Uterus (tissue), 2 donors: ENCODE measurements around the gene ENGASE.

Experiments used
- POLR2A ChIP-seq, 2 donors: fragments of 450-650 bp; IDR thresholded peaks; one replicate each; pipeline ENCODE4 v1.6.1; 2016; ENCODE audit warnings: antibody characterized with exemption in 2 of 2, mild to moderate bottlenecking in 1 of 2, moderate library complexity in 1 of 2
- TF ChIP-seq, protein P1 (sequence below), 4 experiments: fragments of 200-600 bp in 2 of 4; fragments of 450-650 bp in 2 of 4; sonication (generic) in 2 of 4; IDR thresholded peaks; one replicate each; pipeline ENCODE4 v1.5.1; 2016 to 2019; ENCODE audit warnings: antibody characterized with exemption in 4 of 4, mild to moderate bottlenecking in 2 of 4, moderate library complexity in 1 of 4

DNA sequence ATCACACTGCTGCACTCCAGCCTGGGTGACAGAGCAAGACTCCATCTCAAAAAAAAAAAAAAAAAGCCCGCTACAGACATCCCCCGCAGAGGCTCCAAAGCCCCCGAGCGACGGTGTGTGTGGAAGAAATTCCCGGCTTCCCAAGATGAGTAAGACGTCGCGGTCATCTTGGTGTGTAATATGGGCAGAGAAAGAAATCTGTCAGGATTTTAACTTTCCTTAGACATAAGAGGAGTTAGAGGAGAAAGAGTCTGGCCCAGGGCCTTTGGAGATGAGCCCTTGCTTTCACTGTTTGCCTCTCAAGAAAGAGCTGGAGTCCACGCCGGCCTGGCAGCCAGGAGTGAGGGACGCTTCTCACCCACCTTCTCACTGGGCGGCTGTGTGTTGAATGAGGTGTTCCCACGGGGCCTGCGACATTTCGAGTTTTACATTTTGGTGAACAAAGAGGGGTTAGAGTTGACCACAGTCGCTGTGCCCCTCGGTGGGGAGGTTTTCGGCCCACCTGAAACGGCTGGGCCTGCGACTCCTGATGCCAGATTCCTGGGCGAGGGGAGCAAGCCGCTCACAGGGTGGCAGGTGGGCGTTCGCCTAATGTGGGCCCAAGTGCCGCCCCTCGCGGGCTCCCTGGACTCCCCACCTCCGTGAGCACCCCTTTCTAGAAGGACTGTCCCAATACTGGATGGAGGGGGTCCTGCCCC lies 32.8 kb upstream of the ENGASE start:
- TF ChIP-seq, protein P1, sequence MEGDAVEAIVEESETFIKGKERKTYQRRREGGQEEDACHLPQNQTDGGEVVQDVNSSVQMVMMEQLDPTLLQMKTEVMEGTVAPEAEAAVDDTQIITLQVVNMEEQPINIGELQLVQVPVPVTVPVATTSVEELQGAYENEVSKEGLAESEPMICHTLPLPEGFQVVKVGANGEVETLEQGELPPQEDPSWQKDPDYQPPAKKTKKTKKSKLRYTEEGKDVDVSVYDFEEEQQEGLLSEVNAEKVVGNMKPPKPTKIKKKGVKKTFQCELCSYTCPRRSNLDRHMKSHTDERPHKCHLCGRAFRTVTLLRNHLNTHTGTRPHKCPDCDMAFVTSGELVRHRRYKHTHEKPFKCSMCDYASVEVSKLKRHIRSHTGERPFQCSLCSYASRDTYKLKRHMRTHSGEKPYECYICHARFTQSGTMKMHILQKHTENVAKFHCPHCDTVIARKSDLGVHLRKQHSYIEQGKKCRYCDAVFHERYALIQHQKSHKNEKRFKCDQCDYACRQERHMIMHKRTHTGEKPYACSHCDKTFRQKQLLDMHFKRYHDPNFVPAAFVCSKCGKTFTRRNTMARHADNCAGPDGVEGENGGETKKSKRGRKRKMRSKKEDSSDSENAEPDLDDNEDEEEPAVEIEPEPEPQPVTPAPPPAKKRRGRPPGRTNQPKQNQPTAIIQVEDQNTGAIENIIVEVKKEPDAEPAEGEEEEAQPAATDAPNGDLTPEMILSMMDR (IDR thresholded peaks at IDR 0.05): no peak
- no peak for TF ChIP-seq POLR2A (IDR thresholded peaks at IDR 0.05)
